K562 treated with DMSO at 1 percent for 24 hours (cell line): ENCODE data around the gene RORB. TPM values are rescaled to one million over a fixed set of nuclear protein-coding genes. Genes with fewer than 3 reads are reported as not detected.

Experiments used
- total RNA-seq: library from RNA; unstranded; fragments of 300-600 nt; gene quantifications from 2 replicates; pipeline ENCODE4 v1.2.3, GENCODE V29; 2022; ENCODE audit warnings: low read depth; ENCODE audit not compliant: insufficient read depth

RORB gene
- total RNA-seq = not detected in 2 replicates

DNA sequence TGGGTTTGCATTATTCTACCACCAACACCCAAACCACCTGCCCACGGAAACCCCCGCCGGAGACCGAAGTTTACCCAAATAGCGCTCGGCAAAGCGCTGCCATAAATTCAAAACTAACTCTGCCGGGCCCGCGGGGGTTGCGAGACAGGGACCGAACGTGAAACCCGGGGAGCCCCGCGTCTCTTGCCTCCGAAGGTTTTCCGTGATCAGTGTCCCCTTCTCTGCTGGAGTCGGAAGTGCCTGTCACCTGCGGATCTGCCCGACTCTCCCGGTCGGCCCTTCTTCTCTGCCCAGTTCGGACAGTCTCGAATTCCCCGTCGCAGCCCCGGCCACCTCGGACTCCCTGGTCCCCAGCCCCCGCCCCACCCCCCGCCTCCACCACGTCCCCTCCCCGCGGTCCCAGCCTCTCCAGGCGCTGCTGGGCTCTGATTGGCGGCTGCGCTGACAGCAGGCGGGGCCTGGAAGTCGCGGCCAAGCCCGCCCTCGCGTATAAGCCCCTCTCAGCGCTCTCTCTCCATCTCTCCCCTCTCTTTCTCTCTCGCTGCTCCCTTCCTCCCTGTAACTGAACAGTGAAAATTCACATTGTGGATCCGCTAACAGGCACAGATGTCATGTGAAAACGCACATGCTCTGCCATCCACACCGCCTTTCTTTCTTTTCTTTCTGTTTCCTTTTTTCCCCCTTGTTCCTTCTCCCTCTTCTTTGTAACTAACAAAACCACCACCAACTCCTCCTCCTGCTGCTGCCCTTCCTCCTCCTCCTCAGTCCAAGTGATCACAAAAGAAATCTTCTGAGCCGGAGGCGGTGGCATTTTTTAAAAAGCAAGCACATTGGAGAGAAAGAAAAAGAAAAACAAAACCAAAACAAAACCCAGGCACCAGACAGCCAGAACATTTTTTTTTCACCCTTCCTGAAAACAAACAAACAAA lies at the start of gene RORB:
TSS of gene RORB (plus strand) at position 517 of the 929 bp plus-strand sequence. CDS start 642 bp downstream, outside the sequence.

